Measurements from ENCODE around the gene ASCC3.

Gene ASCC3

GRCh38 chr6:100918152-100918551 is 37.0 kb upstream of the ASCC3 start:
- H3K4me3 ChIP-seq (ENCODE audit: low read depth, low read length): no peak overlapping the region
- TF ChIP-seq CTCF (IDR thresholded peaks at IDR 0.05; ENCODE audit: control insufficient read depth, extremely low read depth, insufficient read depth): no peak
- DNase-seq (ENCODE audit: low read depth): no peak

DNA sequence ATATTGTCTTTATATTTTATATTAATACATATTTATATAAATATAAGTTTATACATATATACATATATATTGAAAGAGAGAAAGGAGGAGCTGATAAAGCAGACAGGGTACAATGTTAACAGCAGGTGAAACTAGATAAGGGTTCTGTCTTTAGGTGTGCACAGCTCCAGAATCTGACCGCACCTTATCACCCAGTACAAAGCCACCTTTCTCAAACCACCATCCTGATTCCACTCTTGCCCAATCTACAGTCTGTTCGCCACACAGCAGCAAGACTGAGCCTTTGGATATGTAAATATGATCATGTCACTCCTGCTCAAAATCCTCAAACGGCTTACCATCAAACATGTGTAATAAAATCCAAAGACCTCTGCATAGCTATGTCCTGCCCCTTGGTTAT is 34.7 kb upstream of the ASCC3 start:
- TF ChIP-seq CTCF (IDR thresholded peaks at IDR 0.05; ENCODE audit: control insufficient read depth, extremely low read depth, insufficient read depth): no peak
- DNase-seq (ENCODE audit: low read depth): no peak

DNA sequence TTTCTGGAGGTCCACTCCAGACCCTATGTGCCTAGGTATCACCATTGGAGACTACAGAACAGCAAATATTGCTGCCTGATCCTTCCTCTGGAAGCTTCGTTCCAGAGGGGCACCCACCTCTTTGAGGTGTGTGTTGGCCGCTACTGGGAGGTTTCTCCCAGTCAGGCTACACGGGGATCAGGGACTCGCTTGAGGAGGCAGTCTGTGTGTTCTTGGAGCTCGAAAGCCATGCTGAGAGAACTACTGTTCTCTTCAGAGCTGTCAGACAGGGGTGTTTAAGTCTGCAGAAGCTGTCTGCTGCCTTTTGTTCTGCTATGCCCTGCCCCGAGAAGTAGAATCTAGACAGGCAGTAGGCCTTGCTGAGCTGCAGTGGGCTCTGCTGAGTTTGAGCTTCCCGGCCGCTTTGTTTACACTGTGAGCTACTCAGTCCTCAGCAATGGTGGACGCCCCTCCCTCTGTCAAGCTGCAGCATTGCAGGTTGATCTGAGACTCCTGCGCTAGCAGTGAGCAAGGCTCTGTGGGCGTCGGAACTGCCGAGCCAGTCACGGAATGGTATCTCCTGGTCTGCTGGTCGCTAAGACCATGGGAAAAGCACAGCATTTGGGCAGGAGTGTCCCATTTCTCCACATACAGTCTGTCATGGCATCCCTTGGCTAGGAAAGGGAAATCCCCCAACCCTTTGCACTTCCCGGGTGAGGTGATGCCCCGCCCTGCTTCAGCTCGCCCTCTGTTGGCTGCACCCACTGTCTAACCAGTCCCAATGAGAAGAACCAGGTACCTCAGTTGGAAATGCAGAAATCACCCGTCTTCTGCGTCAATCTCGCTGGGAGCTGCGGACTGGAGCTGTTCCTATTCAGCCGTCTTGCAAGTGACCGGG is 32.5 kb upstream of the ASCC3 start:
- DNase-seq (ENCODE audit: low read depth): no peak
- H3K4me3 ChIP-seq (ENCODE audit: low read depth, low read length): no peak overlapping the region

More for the DNA sequence above, 34.7 kb upstream of the ASCC3 start:
- H3K4me3 ChIP-seq (ENCODE audit: low read depth, low read length): no peak overlapping the region

GRCh38 chr6:100906325-100906724 is 25.2 kb upstream of the ASCC3 start:
- no peak for DNase-seq (ENCODE audit: low read depth)
- no peak overlapping the region for H3K4me3 ChIP-seq (ENCODE audit: low read depth, low read length)
- no peak for TF ChIP-seq CTCF (IDR thresholded peaks at IDR 0.05; ENCODE audit: control insufficient read depth, extremely low read depth, insufficient read depth)

More for the DNA sequence above, 32.5 kb upstream of the ASCC3 start:
- TF ChIP-seq CTCF (IDR thresholded peaks at IDR 0.05; ENCODE audit: control insufficient read depth, extremely low read depth, insufficient read depth): no peak

DNA sequence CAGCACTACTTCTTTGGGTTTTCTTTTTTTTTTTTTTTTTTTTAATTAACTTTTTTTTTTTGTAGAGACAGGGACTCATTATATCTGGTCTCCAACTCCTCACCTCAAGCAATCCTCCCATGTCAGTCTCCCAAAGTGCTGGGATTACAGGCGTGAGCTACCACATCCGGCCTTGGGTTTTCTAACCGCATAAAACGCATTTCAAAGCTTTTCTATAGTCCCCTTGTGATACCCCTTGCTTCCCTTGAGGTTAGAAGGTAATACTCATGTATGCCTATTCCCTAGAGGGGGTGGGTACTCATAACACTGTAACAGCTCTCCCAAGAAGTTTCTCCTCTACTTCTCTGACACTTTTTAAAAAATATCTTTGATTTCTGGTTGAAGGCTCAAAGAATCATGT is 23.9 kb upstream of the ASCC3 start:
- H3K4me3 ChIP-seq (ENCODE audit: low read depth, low read length): no peak overlapping the region
- no peak for TF ChIP-seq CTCF (IDR thresholded peaks at IDR 0.05; ENCODE audit: control insufficient read depth, extremely low read depth, insufficient read depth)
- no peak for DNase-seq (ENCODE audit: low read depth)

DNA sequence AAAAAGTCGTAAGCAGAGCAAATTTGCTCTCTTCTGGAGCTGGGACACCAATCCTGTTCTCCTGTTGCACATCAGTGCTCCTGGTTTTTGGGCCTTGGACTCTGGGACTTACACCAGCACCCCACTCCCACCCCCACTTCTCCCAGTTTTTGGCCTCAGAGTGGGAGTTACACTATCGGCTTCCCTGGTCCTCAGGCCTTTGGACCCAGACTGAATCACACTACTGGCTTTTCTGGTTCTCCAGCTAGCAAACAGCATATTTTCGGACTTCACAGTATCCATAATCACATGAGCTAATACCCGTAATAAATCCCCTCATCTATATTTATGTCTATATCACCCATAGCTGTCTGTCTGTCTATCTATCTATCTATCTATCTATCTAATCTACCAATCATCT is 23.2 kb upstream of the ASCC3 start:
- no peak for DNase-seq (ENCODE audit: low read depth)
- no peak for TF ChIP-seq CTCF (IDR thresholded peaks at IDR 0.05; ENCODE audit: control insufficient read depth, extremely low read depth, insufficient read depth)
- H3K4me3 ChIP-seq (ENCODE audit: low read depth, low read length): no peak overlapping the region

DNA sequence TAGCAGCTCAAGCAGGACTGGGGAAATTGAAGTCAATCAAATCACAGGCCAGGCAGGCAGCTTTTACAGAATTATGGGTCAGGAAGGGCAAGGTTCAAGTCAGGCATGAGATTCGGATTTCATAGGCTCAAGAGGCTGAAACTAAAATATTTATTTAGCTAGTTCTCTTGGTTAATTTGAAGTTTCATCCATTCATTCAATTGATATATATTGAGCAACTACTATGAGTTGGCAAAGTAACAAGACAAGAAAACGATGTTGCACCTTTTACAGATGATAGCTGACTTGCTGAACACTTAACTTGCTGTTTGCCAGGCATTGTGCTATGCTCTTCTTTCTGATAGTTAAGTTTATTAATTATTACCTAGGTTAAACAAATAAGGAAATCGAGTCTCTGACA is 20.5 kb upstream of the ASCC3 start:
- DNase-seq (ENCODE audit: low read depth): no peak
- TF ChIP-seq CTCF (IDR thresholded peaks at IDR 0.05; ENCODE audit: control insufficient read depth, extremely low read depth, insufficient read depth): no peak
- H3K4me3 ChIP-seq (ENCODE audit: low read depth, low read length): no peak overlapping the region

Measured in LNCaP clone FGC (cell line).